Astrocyte (in vitro differentiated cells and primary cell): Measurements from ENCODE around the gene AFG1L. TPM values are rescaled to one million over a fixed set of nuclear protein-coding genes. Genes with fewer than 3 reads are reported as not detected.

Experiments used
- DNase-seq: peaks from one replicate; pipeline ENCODE4 v3.0.0-alpha.2; 2010; ENCODE audit warnings: low read depth
- FAIRE-seq: peaks from 2 replicates; lab custom pipeline; 2011; peaks lifted over from hg19 to GRCh38; lab: Jason Lieb, UNC
- H2AFZ ChIP-seq: 2 replicates; pipeline ENCODE4 v1.6.0; 2012; ENCODE audit warnings: low read depth, low read length, inconsistent platforms
- H3K27ac ChIP-seq: 2 replicates; pipeline ENCODE4 v1.5.1; 2011; ENCODE audit warnings: low read depth, low read length, inconsistent platforms
- H3K27me3 ChIP-seq: 2 replicates; pipeline ENCODE4 v1.6.0; 2011; ENCODE audit warnings: low read length, inconsistent platforms; ENCODE audit not compliant: insufficient read depth
- H3K36me3 ChIP-seq: 2 replicates; pipeline ENCODE4 v1.5.1; 2011; ENCODE audit warnings: low read length, inconsistent platforms; ENCODE audit not compliant: insufficient read depth
- H3K4me1 ChIP-seq: 2 replicates; pipeline ENCODE4 v1.5.1; 2011; ENCODE audit warnings: low read length, inconsistent platforms; ENCODE audit not compliant: insufficient read depth
- H3K4me2 ChIP-seq: 2 replicates; pipeline ENCODE4 v1.6.0; 2012; ENCODE audit warnings: low read length, inconsistent platforms
- H3K4me3 ChIP-seq: 2 replicates; pipeline ENCODE4 v1.5.1; 2011; ENCODE audit warnings: low read depth, mild to moderate bottlenecking, low read length, inconsistent platforms; ENCODE audit not compliant: insufficient read depth
- H3K79me2 ChIP-seq: 2 replicates; pipeline ENCODE4 v1.6.0; 2012; ENCODE audit warnings: mild to moderate bottlenecking, low read length, inconsistent platforms; ENCODE audit not compliant: insufficient read depth
- H3K9ac ChIP-seq: 2 replicates; pipeline ENCODE4 v1.6.0; 2012; ENCODE audit warnings: mild to moderate bottlenecking, low read length, inconsistent platforms
- H3K9me3 ChIP-seq: 2 replicates; pipeline ENCODE4 v1.5.1; 2012; ENCODE audit warnings: low read depth, mild to moderate bottlenecking, low read length, inconsistent platforms; ENCODE audit not compliant: insufficient read depth
- H4K20me1 ChIP-seq: 2 replicates; pipeline ENCODE4 v1.6.0; 2012; ENCODE audit warnings: low read length, inconsistent platforms; ENCODE audit not compliant: insufficient read depth
- H3K27ac Mint-ChIP-seq: one replicate; pipeline ENCODE4 v1.8.0; 2021; ENCODE audit warnings: mild to moderate bottlenecking, mixed read lengths; ENCODE audit not compliant: unreplicated experiment
- H3K27me3 Mint-ChIP-seq: one replicate; pipeline ENCODE4 v1.8.0; 2021; ENCODE audit warnings: low read depth, mixed read lengths; ENCODE audit not compliant: unreplicated experiment
- H3K36me3 Mint-ChIP-seq: one replicate; pipeline ENCODE4 v1.8.0; 2021; ENCODE audit warnings: low read depth, mixed read lengths; ENCODE audit not compliant: unreplicated experiment
- H3K4me1 Mint-ChIP-seq: one replicate; pipeline ENCODE4 v1.8.0; 2021; ENCODE audit warnings: low read depth, mixed read lengths; ENCODE audit not compliant: unreplicated experiment
- H3K4me3 Mint-ChIP-seq: one replicate; pipeline ENCODE4 v1.8.0; 2021; ENCODE audit warnings: mild to moderate bottlenecking, moderate library complexity, mixed read lengths; ENCODE audit not compliant: unreplicated experiment
- H3K9me3 Mint-ChIP-seq: one replicate; pipeline ENCODE4 v1.8.0; 2021; ENCODE audit warnings: mild to moderate bottlenecking, mixed read lengths; ENCODE audit not compliant: unreplicated experiment
- EZH2 ChIP-seq: IDR thresholded peaks from 2 replicates; pipeline ENCODE4 v1.6.1; 2012; ENCODE audit warnings: mild to moderate bottlenecking, low read length, inconsistent platforms; ENCODE audit not compliant: insufficient read depth
- total RNA-seq: library from RNA; stranded (reverse); gene quantifications from 2 replicates; pipeline ENCODE4 v1.2.1, GENCODE V29; 2021
- TF ChIP-seq, protein P1 (sequence below): IDR thresholded peaks from 2 replicates; pipeline ENCODE4 v1.5.1; 2011; ENCODE audit warnings: low read depth, mild to moderate bottlenecking, inconsistent platforms, low read length, moderate library complexity; ENCODE audit not compliant: insufficient read depth

Gene AFG1L
- total RNA-seq, 1 donor from 2014 or later, result 7.9 TPM

DNA sequence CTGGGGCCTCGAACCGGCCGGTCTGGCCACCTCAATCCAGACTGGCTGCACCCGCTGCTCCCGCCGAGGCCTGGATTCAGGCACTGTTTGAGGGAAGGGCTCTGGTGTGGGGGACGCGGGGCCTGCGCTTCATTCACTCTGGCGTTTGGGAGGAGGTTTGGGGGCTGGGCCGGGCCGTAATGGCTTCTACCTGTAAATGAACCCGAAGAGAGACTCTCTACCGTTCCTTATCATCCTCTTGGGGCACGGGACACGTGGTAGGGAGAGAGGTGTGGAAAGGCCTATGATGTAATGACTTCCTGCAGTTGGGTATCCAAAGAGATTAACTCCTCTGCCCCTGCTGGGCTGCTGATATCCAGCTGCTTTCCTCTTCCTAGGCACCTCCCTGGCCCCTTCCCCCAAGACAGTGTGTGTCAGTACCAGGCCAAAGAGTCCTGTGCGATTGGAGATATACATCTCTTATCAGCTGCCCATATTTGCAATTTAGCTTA, 267.7 kb downstream of the AFG1L start:
- H4K20me1 ChIP-seq, result peaks cover 32% of the 10 kb centered on the region
- peaks cover 55% of the 10 kb centered on the region for H3K79me2 ChIP-seq
- peak overlapping the region; percentile 89 for H3K9ac ChIP-seq
- FAIRE-seq (no peak), DNase-seq (peak; percentile 68)
- Mint-ChIP-seq H3K9me3 (no peaks in the 10 kb centered on the region), H3K27ac (peak overlapping the region; percentile 99), H3K27me3 (no peaks in the 10 kb centered on the region), H3K36me3 (peaks cover 8% of the 10 kb centered on the region), H3K4me3 (peak overlapping the region; percentile 99), H3K4me1 (peaks cover 27% of the 10 kb centered on the region)
- H3K36me3 ChIP-seq, result no peaks in the 10 kb centered on the region
- peak overlapping the region; percentile 77 for H3K27ac ChIP-seq
- no peak overlapping the region for H2AFZ ChIP-seq
- H3K4me1 ChIP-seq, result peaks cover 37% of the 10 kb centered on the region
- peak overlapping the region; percentile 95 for H3K4me3 ChIP-seq
- no peaks in the 10 kb centered on the region for H3K27me3 ChIP-seq
- no peaks in the 10 kb centered on the region for H3K9me3 ChIP-seq
- H3K4me2 ChIP-seq, result peak overlapping the region; percentile 99
- no peak for TF ChIP-seq EZH2
- TF ChIP-seq, protein P1, sequence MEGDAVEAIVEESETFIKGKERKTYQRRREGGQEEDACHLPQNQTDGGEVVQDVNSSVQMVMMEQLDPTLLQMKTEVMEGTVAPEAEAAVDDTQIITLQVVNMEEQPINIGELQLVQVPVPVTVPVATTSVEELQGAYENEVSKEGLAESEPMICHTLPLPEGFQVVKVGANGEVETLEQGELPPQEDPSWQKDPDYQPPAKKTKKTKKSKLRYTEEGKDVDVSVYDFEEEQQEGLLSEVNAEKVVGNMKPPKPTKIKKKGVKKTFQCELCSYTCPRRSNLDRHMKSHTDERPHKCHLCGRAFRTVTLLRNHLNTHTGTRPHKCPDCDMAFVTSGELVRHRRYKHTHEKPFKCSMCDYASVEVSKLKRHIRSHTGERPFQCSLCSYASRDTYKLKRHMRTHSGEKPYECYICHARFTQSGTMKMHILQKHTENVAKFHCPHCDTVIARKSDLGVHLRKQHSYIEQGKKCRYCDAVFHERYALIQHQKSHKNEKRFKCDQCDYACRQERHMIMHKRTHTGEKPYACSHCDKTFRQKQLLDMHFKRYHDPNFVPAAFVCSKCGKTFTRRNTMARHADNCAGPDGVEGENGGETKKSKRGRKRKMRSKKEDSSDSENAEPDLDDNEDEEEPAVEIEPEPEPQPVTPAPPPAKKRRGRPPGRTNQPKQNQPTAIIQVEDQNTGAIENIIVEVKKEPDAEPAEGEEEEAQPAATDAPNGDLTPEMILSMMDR, result no peak

DNA sequence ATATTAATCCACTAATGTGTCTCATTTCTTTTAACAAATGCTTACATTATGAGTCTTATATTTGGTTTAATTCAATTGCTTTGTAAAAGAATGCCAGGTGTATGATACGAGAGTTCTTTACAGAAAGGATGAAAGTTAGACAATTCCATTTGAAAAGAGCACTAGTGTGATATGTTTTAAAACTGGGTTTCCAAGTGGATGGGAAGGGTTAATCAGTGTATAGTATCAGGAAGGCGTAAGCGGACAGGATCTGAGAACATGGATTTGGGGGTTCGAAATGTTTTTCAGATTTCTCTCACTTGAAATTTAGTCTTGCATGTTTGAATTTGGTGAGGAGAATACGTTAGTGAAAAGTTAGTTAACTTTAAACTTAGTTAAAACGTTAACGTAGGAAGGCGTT, 268.4 kb downstream of the AFG1L start:
- no peaks in the 10 kb centered on the region for H3K9me3 ChIP-seq
- H3K4me3 Mint-ChIP-seq, result peak overlapping the region; percentile 99
- peak overlapping the region; percentile 99 for H3K4me2 ChIP-seq
- no peaks in the 10 kb centered on the region for H3K9me3 Mint-ChIP-seq
- FAIRE-seq (no peak), DNase-seq (no peak)
- H3K36me3 Mint-ChIP-seq, result peaks cover 8% of the 10 kb centered on the region
- peak overlapping the region; percentile 77 for H3K27ac ChIP-seq
- TF ChIP-seq, protein P1, result no peak
- no peak for TF ChIP-seq EZH2
- H3K27ac Mint-ChIP-seq, result peak overlapping the region; percentile 99
- H3K4me1 ChIP-seq, result peaks cover 36% of the 10 kb centered on the region
- H3K9ac ChIP-seq, result peak overlapping the region; percentile 89
- H2AFZ ChIP-seq, result no peak overlapping the region
- peaks cover 28% of the 10 kb centered on the region for H3K4me1 Mint-ChIP-seq
- H4K20me1 ChIP-seq, result peaks cover 35% of the 10 kb centered on the region
- H3K79me2 ChIP-seq, result peaks cover 61% of the 10 kb centered on the region
- no peaks in the 10 kb centered on the region for H3K27me3 ChIP-seq
- no peaks in the 10 kb centered on the region for H3K36me3 ChIP-seq
- H3K27me3 Mint-ChIP-seq, result no peaks in the 10 kb centered on the region
- H3K4me3 ChIP-seq, result peak overlapping the region; percentile 95

DNA sequence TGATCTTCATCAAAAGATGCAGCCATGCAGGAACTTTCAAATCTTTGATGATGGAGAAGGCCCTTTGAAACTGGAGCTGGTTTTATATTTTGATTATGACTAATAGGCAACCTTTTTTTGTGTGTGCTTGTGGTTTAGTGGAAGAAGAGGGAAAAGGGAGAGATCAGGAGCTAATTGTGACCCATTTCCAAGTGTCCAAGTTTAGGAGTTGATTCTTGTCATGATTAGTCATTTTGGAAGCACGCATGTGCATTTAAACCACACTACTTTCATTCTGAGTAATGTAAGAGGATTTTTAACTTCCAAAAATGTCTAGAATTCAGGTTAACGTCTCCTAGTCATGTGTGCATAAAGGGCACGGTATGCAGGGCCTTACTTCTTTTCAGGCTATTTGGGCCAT, 269.3 kb downstream of the AFG1L start:
- H3K4me2 ChIP-seq, result peak overlapping the region; percentile 99
- no peaks in the 10 kb centered on the region for H3K27me3 Mint-ChIP-seq

More for the DNA sequence above, 269.3 kb downstream of the AFG1L start:
- H3K36me3 ChIP-seq, result peaks cover 6% of the 10 kb centered on the region
- no peak for TF ChIP-seq EZH2
- TF ChIP-seq, protein P1, result no peak
- Mint-ChIP-seq H3K4me1 (peaks cover 28% of the 10 kb centered on the region), H3K27ac (peak overlapping the region; percentile 8), H3K36me3 (peaks cover 8% of the 10 kb centered on the region), H3K9me3 (no peaks in the 10 kb centered on the region), H3K4me3 (peak overlapping the region; percentile 99)
- DNase-seq (peak; percentile 99), FAIRE-seq (peak; percentile 99)
- no peaks in the 10 kb centered on the region for H3K9me3 ChIP-seq
- H3K27me3 ChIP-seq, result no peaks in the 10 kb centered on the region
- peak overlapping the region; percentile 47 for H3K9ac ChIP-seq
- H3K4me1 ChIP-seq, result peaks cover 36% of the 10 kb centered on the region
- H3K79me2 ChIP-seq, result peaks cover 70% of the 10 kb centered on the region
- no peak overlapping the region for H3K4me3 ChIP-seq
- H4K20me1 ChIP-seq, result peaks cover 44% of the 10 kb centered on the region
- H3K27ac ChIP-seq, result peak overlapping the region; percentile 71
- no peak overlapping the region for H2AFZ ChIP-seq
